HEK293T (cell line): ENCODE data around the gene PSPN.

Source experiments
- BHLHE40 ChIP-seq: fragments of 450-650 bp; IDR thresholded peaks from 2 replicates; pipeline ENCODE4 v1.6.1; 2016; ENCODE audit warnings: mild to moderate bottlenecking, moderate library complexity, borderline replicate concordance
- ELF4 ChIP-seq: fragments of 450-650 bp; IDR thresholded peaks from 2 replicates; pipeline ENCODE4 v1.6.1; 2017; ENCODE audit warnings: antibody characterized with exemption
- FOXK2 ChIP-seq: fragments of 450-650 bp; IDR thresholded peaks from 2 replicates; pipeline ENCODE4 v1.6.1; 2016; ENCODE audit warnings: mild to moderate bottlenecking
- FOXM1 ChIP-seq: fragments of 450-650 bp; IDR thresholded peaks from 2 replicates; pipeline ENCODE4 v1.6.1; 2017; ENCODE audit warnings: mild to moderate bottlenecking, borderline replicate concordance
- L3MBTL2 ChIP-seq: fragments of 450-650 bp; conservative IDR thresholded peaks from 2 replicates; pipeline ENCODE4 v1.6.1; 2016; ENCODE audit warnings: mild to moderate bottlenecking
- NFRKB ChIP-seq: fragments of 450-650 bp; IDR thresholded peaks from 2 replicates; pipeline ENCODE4 v1.6.1; 2016; ENCODE audit warnings: mild to moderate bottlenecking, moderate library complexity
- ZNF384 ChIP-seq: fragments of 450-650 bp; IDR thresholded peaks from 2 replicates; pipeline ENCODE4 v1.6.1; 2016

DNA sequence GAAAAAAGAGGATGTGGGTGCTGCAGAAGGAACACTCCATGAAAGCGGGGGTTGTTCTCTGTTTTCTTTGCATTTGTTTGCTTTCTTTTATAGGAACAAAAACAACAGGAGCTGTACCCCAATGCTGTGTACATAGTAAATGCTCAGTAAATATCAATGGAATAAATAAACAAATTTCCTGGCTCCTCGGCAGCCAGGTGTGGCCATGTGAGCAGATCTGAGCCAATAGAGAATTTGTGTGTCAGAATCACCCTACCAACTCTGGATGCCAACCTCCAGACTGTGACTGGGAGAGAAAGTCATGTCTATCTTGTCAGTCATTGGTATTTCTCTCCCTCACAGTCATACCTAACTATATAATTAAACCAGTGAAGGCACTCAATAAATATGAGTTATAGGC lies 25.0 kb downstream of the PSPN start:
- TF ChIP-seq FOXM1 (no peak), FOXK2 (no peak), NFRKB (no peak), L3MBTL2 (no peak), BHLHE40 (no peak), ZNF384 (no peak), ELF4 (no peak)
